CD14-positive monocyte (primary cell): ENCODE data around the gene CTNNB1. TPM values are rescaled to one million over a fixed set of nuclear protein-coding genes. Genes with fewer than 3 reads are reported as not detected.

Experiments
- DNase-seq, 3 donors: peaks; one replicate each; pipeline ENCODE4 v3.0.0-alpha.2; 2011 to 2022
- H2AFZ ChIP-seq: 2 replicates; pipeline ENCODE4 v1.6.0; 2012; ENCODE audit warnings: mild to moderate bottlenecking, low read depth, low read length, inconsistent platforms; ENCODE audit not compliant: insufficient read depth, poor library complexity, severe bottlenecking
- H3K27ac ChIP-seq, 2 donors: 1 replicate in 1 of 2; 2 replicates in 1 of 2; pipeline ENCODE4 v1.5.1; 2012 to 2013; ENCODE audit warnings: low read length in 2 of 2, control low read depth in 1 of 2, inconsistent platforms in 1 of 2, low read depth in 1 of 2, mild to moderate bottlenecking in 1 of 2
- H3K27me3 ChIP-seq, 2 donors: one replicate each; pipeline versions ENCODE4 v1.6.0 to v1.6.1; 2011 to 2013; ENCODE audit warnings: low read length in 2 of 2; ENCODE audit not compliant: control insufficient read depth in 2 of 2, insufficient read depth in 2 of 2
- H3K36me3 ChIP-seq, 2 donors: replicated peaks in 1 of 2; 1 replicate in 1 of 2; 2 replicates in 1 of 2; pipeline versions ENCODE4 v1.5.1 to v1.6.1; 2012 to 2013; ENCODE audit warnings: low read length in 2 of 2, control low read depth in 1 of 2, inconsistent platforms in 1 of 2, mild to moderate bottlenecking in 1 of 2; ENCODE audit not compliant: insufficient read depth in 2 of 2, control insufficient read depth in 1 of 2
- H3K4me1 ChIP-seq, 2 donors: 1 replicate in 1 of 2; 2 replicates in 1 of 2; pipeline versions ENCODE4 v1.5.1 to v1.6.1; 2012 to 2013; ENCODE audit warnings: low read length in 2 of 2, control low read depth in 1 of 2, inconsistent platforms in 1 of 2, mild to moderate bottlenecking in 1 of 2, moderate library complexity in 1 of 2; ENCODE audit not compliant: insufficient read depth in 2 of 2, control insufficient read depth in 1 of 2
- H3K4me2 ChIP-seq: replicated peaks from 2 replicates; pipeline ENCODE3; 2012; ENCODE audit warnings: low read length, moderate library complexity, mild to moderate bottlenecking; ENCODE audit not compliant: poor library complexity, severe bottlenecking; ENCODE audit errors: extremely low read depth
- H3K4me3 ChIP-seq, 3 experiments: fragments of 200-600 bp in 1 of 3; sonication (generic) in 1 of 3; replicated peaks in 1 of 3; 1 replicate in 2 of 3; 2 replicates in 1 of 3; pipeline ENCODE4 v1.5.1; 2011 to 2013; ENCODE audit warnings: low read length in 3 of 3, mild to moderate bottlenecking in 3 of 3, control low read depth in 2 of 3, low read depth in 2 of 3, inconsistent platforms in 1 of 3, moderate library complexity in 1 of 3
- H3K79me2 ChIP-seq: 2 replicates; pipeline ENCODE4 v1.6.0; 2012; ENCODE audit warnings: mild to moderate bottlenecking, control low read depth, inconsistent platforms, low read length, moderate library complexity; ENCODE audit not compliant: insufficient read depth
- H3K9ac ChIP-seq: 2 replicates; pipeline ENCODE4 v1.6.0; 2017; ENCODE audit warnings: low read length, mild to moderate bottlenecking; ENCODE audit not compliant: insufficient read depth, poor library complexity, severe bottlenecking
- H3K9me3 ChIP-seq, 2 donors: replicated peaks in 1 of 2; 1 replicate in 1 of 2; 2 replicates in 1 of 2; pipeline versions ENCODE4 v1.5.1 to v1.6.1; 2012 to 2013; ENCODE audit warnings: low read length in 2 of 2, control low read depth in 1 of 2; ENCODE audit not compliant: control insufficient read depth in 1 of 2, insufficient read depth in 1 of 2
- H4K20me1 ChIP-seq: 2 replicates; pipeline ENCODE4 v1.6.0; 2012; ENCODE audit warnings: mild to moderate bottlenecking, low read length, control low read depth, moderate library complexity; ENCODE audit not compliant: insufficient read depth
- H3K27ac Mint-ChIP-seq, 7 donors: one replicate each; pipeline ENCODE4 v1.8.0; 2020; ENCODE audit warnings: mild to moderate bottlenecking in 7 of 7, mixed read lengths in 7 of 7, moderate library complexity in 6 of 7, inconsistent platforms in 2 of 7
- H3K27me3 Mint-ChIP-seq, 3 donors: one replicate each; pipeline ENCODE4 v1.8.0; 2021 to 2022; ENCODE audit warnings: low read depth in 3 of 3, mild to moderate bottlenecking in 3 of 3, mixed read lengths in 3 of 3, moderate library complexity in 3 of 3, inconsistent platforms in 1 of 3
- H3K36me3 Mint-ChIP-seq, 2 donors: one replicate each; pipeline ENCODE4 v1.8.0; 2020; ENCODE audit warnings: mixed read lengths in 2 of 2, inconsistent platforms in 1 of 2, mild to moderate bottlenecking in 1 of 2
- H3K4me1 Mint-ChIP-seq: one replicate; pipeline ENCODE4 v1.8.0; 2020; ENCODE audit warnings: mild to moderate bottlenecking, mixed read lengths
- H3K4me3 Mint-ChIP-seq, 2 donors: one replicate each; pipeline ENCODE4 v1.8.0; 2020; ENCODE audit warnings: mild to moderate bottlenecking in 2 of 2, mixed read lengths in 2 of 2, moderate library complexity in 1 of 2
- H3K9me3 Mint-ChIP-seq, 7 donors: one replicate each; pipeline ENCODE4 v1.8.0; 2020 to 2022; ENCODE audit warnings: mixed read lengths in 7 of 7, mild to moderate bottlenecking in 6 of 7, moderate library complexity in 6 of 7, inconsistent platforms in 2 of 7
- CTCF ChIP-seq: fragments of 200-600 bp; IDR thresholded peaks from one replicate; pipeline ENCODE4 v1.8.0; 2022; ENCODE audit warnings: antibody characterized with exemption, mild to moderate bottlenecking
- WGBS: methylation state at CpG from one replicate; pipeline ENCODE4 v1.1.5; 2013; ENCODE audit warnings: missing lambda C conversion rate; ENCODE audit not compliant: insufficient coverage; 5-methylcytosine and 5-hydroxymethylcytosine counted together
- intact Hi-C, 2 donors: fragments of 100-400 bp; cut with micrococcal nuclease; formaldehyde crosslinking; loops; one replicate each; pipeline versions ENCODE4 v1.15.0 to v1.15.1; 2023
- polyA plus RNA-seq, 3 donors: library from polyadenylated mRNA; depleted of rRNA in 1 of 3; unstranded in 2 of 3; stranded (reverse) in 1 of 3; fragments of 300-500 nt in 2 of 3; fragments of >200 nt in 1 of 3; fragmentation: Illumina TruSeq in 2 of 3; gene quantifications; 1 replicate in 2 of 3; 2 replicates in 1 of 3; pipeline ENCODE4 v1.2.3, GENCODE V29; 2012 to 2021

Gene CTNNB1
- polyA plus RNA-seq, 3 donors = 51.2 to 240 (median 54.3) TPM

GRCh38 chr3:41173926-41174885 lies 25.1 kb upstream of the CTNNB1 start:
- Histone ChIP-seq H3K27ac (no peak overlapping the region), H3K4me2 (no peak overlapping the region), H3K36me3 (no peaks in the 10 kb centered on the region), H4K20me1 (no peaks in the 10 kb centered on the region), H2AFZ (no peak overlapping the region), H3K27me3 (no peaks in the 10 kb centered on the region), H3K9me3 (no peaks in the 10 kb centered on the region), H3K4me1 (no peaks in the 10 kb centered on the region), H3K79me2 (no peaks in the 10 kb centered on the region), H3K9ac (no peak overlapping the region), H3K4me3 (no peak overlapping the region)
- H3K27ac Mint-ChIP-seq = peak overlapping the region in 2 of 7 donors; percentile 58 to 64
- H3K4me3 Mint-ChIP-seq = no peak overlapping the region
- peaks cover 0 to 2% (median 0%) of the 10 kb centered on the region in 7 donors for H3K9me3 Mint-ChIP-seq
- DNase-seq = no peak
- H3K36me3 Mint-ChIP-seq = no peaks in the 10 kb centered on the region
- intact Hi-C loops = no loop called here
- H3K27me3 Mint-ChIP-seq = peaks cover 2 to 5% (median 4%) of the 10 kb centered on the region in 3 donors
- TF ChIP-seq CTCF = no peak
- no peaks in the 10 kb centered on the region for H3K4me1 Mint-ChIP-seq
- 96% methylated on average over 4 of the region's 7 CpGs for WGBS

GRCh38 chr3:41175365-41175764 lies 23.9 kb upstream of the CTNNB1 start:
- H3K9me3 Mint-ChIP-seq = peaks cover 0 to 2% (median 0%) of the 10 kb centered on the region in 7 donors
- WGBS = 100% methylated on average over 1 of the region's 1 CpG

More at GRCh38 chr3:41175365-41175764, 23.9 kb upstream of the CTNNB1 start:
- DNase-seq = no peak
- H3K9me3 ChIP-seq = no peaks in the 10 kb centered on the region
- no peak overlapping the region for H3K27ac ChIP-seq
- H3K4me2 ChIP-seq = no peak overlapping the region
- H3K4me3 ChIP-seq = no peak overlapping the region
- Mint-ChIP-seq H3K27me3 (peaks cover 2 to 5% (median 4%) of the 10 kb centered on the region in 3 donors), H3K36me3 (no peaks in the 10 kb centered on the region), H3K27ac (no peak overlapping the region), H3K4me3 (no peak overlapping the region), H3K4me1 (no peaks in the 10 kb centered on the region)
- H4K20me1 ChIP-seq = no peaks in the 10 kb centered on the region
- H3K36me3 ChIP-seq = no peaks in the 10 kb centered on the region
- no peak for TF ChIP-seq CTCF
- no peaks in the 10 kb centered on the region for H3K4me1 ChIP-seq
- H3K9ac ChIP-seq = no peak overlapping the region
- intact Hi-C loops = no loop called here
- H3K27me3 ChIP-seq = no peaks in the 10 kb centered on the region
- no peaks in the 10 kb centered on the region for H3K79me2 ChIP-seq
- H2AFZ ChIP-seq = no peak overlapping the region
